ENCODE measurements around the gene TRAF6.

TRAF6 gene

GRCh38 chr11:36480833-36481232, 29.2 kb downstream of the TRAF6 start:
- no peaks in the 10 kb centered on the region for H3K4me1 ChIP-seq
- H3K9me3 ChIP-seq: no peaks in the 10 kb centered on the region
- intact Hi-C loops (cut with DNase I; ENCODE audit: low total_unique reads): loop anchor here (10.0 kb wide), 1 partner anchor 866 kb away; the partner anchor contains the start of gene FJX1
- TF ChIP-seq CTCF (IDR thresholded peaks at IDR 0.05): no peak
- DNase-seq: no peak
- no peak overlapping the region for H3K27ac ChIP-seq
- H3K36me3 ChIP-seq: peaks cover 5 to 28% (median 7%) of the 10 kb centered on the region in 3 donors
- no peak overlapping the region for H3K4me3 ChIP-seq
- no peaks in the 10 kb centered on the region for H3K27me3 ChIP-seq

- Histone ChIP-seq H3K9me3 (no peaks in the 10 kb centered on the region), H3K27me3 (no peaks in the 10 kb centered on the region), H3K4me3 (no peak overlapping the region), H3K36me3 (peaks cover 0 to 8% (median 0%) of the 10 kb centered on the region in 3 donors), H3K27ac (no peak overlapping the region), H3K4me1 (no peaks in the 10 kb centered on the region)
- intact Hi-C loops (cut with DNase I; ENCODE audit: low total_unique reads): loop anchor here (5.0 kb wide), 1 partner anchor 172 kb away; no protein-coding TSS in a partner anchor
- no peak for DNase-seq
- peak; percentile 37 to 57 for TF ChIP-seq CTCF (IDR thresholded peaks at IDR 0.05)
Measured at GRCh38 chr11:36478700-36479329, 31.3 kb downstream of the TRAF6 start.

- no peak for DNase-seq
- H3K4me1 ChIP-seq: peaks cover 0 to 8% (median 6%) of the 10 kb centered on the region in 4 donors
- no peaks in the 10 kb centered on the region for H3K36me3 ChIP-seq
- TF ChIP-seq CTCF (IDR thresholded peaks at IDR 0.05): no peak
- H3K27ac ChIP-seq: no peak overlapping the region
- intact Hi-C loops (cut with DNase I; ENCODE audit: low total_unique reads): loop anchor here (5.0 kb wide), 1 partner anchor 168 kb away; no protein-coding TSS in a partner anchor
- H3K9me3 ChIP-seq: no peaks in the 10 kb centered on the region
- H3K4me3 ChIP-seq: no peak overlapping the region
- no peaks in the 10 kb centered on the region for H3K27me3 ChIP-seq
Measured at GRCh38 chr11:36475192-36475591, 34.9 kb downstream of the TRAF6 start.

- no peak for TF ChIP-seq CTCF (IDR thresholded peaks at IDR 0.05)
- Histone ChIP-seq H3K36me3 (no peaks in the 10 kb centered on the region), H3K27ac (no peak overlapping the region)
Measured at GRCh38 chr11:36471577-36471976, 38.5 kb downstream of the TRAF6 start.

GRCh38 chr11:36469881-36470802, 39.9 kb downstream of the TRAF6 start:
- Histone ChIP-seq H3K4me3 (no peak overlapping the region), H3K27me3 (no peaks in the 10 kb centered on the region), H3K27ac (peak overlapping the region in 1 of 2 donors; percentile 7), H3K4me1 (peaks cover 0 to 19% (median 11%) of the 10 kb centered on the region in 4 donors), H3K9me3 (no peaks in the 10 kb centered on the region), H3K36me3 (no peaks in the 10 kb centered on the region)
- intact Hi-C loops (cut with DNase I; ENCODE audit: low total_unique reads): no loop called here
- TF ChIP-seq CTCF (IDR thresholded peaks at IDR 0.05): no peak
- DNase-seq: no peak

More at GRCh38 chr11:36471577-36471976, 38.5 kb downstream of the TRAF6 start:
- intact Hi-C loops (cut with DNase I; ENCODE audit: low total_unique reads): no loop called here
- H3K4me1 ChIP-seq: peaks cover 0 to 19% (median 11%) of the 10 kb centered on the region in 4 donors
- no peak overlapping the region for H3K4me3 ChIP-seq
- no peak for DNase-seq
- no peaks in the 10 kb centered on the region for H3K27me3 ChIP-seq
- no peaks in the 10 kb centered on the region for H3K9me3 ChIP-seq
